Activated CD4-positive, alpha-beta T cell treated with anti-CD3 and anti-CD28 coated beads, Interleukin-2, Interleukin-6, amounts not matched to agents 100 ng/mL and 50 ng/mL, durations not matched to agents 16 hours and 8 hours (primary cell): ENCODE data around the gene OR10D3.
"Not testable (repeated sequence)": the region's sequence is repeated elsewhere in the genome, so short reads cannot be mapped to it uniquely, and the experiment has no call there.

Experiments used
- DNase-seq: peaks from one replicate; pipeline ENCODE4 v3.0.0-alpha.2; 2020

The OR10D3 gene

DNA sequence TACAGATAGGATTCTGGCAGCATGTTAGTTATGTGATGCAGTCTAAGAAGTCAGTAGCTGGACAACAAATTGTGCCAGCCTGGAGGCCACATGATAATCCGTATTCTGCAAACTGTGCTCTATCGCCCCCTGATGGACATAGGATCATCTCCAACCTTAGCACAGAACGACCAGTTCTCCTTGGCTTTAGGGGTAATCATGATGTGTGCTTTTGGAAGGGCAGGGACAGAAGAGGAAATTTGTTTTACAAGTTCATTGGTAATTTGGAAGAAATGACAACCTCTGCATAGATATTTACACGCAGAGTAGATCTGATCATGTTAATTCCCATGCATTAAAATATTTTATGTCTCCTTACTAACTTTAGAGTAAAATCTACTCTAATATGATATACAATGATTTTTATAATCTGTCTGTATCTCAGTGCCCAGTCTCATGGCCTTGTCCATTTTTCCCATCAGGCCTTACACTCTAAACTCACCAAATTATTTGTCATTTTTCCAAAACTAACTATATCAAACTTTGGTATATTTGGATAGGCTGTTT, 12.1 kb downstream of the OR10D3 start:
- DNase-seq, result peak; percentile 68

DNA sequence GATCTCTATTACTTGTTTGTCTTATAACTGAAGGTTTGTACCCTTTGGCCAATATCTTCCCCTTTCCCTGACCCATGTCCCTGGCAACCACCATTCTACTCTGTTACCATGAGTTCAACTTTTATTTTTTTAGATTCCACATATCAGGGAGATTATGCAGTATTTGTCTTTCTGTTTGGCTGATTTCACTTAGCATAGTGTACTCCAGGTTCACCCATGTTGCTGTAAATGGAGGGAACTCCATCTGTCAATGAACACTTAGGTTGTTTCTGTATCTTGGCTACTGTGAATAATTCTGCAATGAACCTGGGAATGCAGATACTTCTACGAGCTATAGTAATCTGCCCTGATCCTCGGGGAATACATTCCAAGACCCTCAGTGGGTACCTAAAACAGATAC, 14.9 kb downstream of the OR10D3 start:
- no peak for DNase-seq

- no peak for DNase-seq
Observed at GRCh38 chr11:124198897-124199296, 15.8 kb downstream of the OR10D3 start.

DNA sequence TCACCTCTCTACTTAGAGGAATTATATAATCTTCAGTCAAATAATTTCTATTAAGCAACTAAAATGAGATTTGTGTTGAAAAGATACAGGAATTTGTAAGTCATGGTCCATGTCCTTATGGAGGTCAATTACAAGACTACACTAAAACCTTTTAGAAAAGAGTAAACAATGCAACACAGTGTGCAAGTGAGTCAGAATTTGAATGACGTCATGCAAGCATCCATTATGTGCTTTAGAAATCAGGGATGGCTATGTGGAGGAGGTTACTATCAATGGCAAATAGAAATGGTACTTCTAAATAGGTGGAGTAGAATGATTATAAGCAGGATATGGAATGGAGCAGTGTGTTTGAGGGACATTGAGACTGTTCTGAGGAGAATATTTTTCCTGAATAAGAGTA, 16.6 kb downstream of the OR10D3 start:
- no peak for DNase-seq

- DNase-seq, result no peak
Observed at GRCh38 chr11:124200671-124201070, 17.5 kb downstream of the OR10D3 start.

DNA sequence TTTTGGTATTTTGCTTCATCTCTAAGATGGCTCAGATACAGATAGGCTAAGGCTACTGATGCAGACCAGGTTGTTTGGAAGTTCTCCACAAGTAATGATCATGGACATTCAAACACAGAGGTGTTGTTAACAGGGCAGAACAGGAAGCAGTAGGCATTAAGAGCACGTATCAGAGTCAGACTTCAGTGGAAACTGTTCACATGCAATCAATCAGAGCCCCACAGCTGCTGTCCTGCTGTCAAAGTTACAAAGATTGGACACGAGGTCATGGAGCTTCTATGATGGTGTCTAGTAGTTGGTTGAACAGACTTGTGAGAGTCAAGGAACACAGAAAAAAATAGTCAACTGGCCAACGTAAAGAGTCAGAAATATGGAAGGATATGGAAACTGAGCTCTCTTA, 19.8 kb downstream of the OR10D3 start:
- no peak for DNase-seq

GRCh38 chr11:124204008-124204407, 20.9 kb downstream of the OR10D3 start:
- DNase-seq, result no peak

- no peak for DNase-seq
Observed at GRCh38 chr11:124207102-124207792, 24.1 kb downstream of the OR10D3 start.

GRCh38 chr11:124209824-124210357, 26.7 kb downstream of the OR10D3 start:
- DNase-seq, result no peak

DNA sequence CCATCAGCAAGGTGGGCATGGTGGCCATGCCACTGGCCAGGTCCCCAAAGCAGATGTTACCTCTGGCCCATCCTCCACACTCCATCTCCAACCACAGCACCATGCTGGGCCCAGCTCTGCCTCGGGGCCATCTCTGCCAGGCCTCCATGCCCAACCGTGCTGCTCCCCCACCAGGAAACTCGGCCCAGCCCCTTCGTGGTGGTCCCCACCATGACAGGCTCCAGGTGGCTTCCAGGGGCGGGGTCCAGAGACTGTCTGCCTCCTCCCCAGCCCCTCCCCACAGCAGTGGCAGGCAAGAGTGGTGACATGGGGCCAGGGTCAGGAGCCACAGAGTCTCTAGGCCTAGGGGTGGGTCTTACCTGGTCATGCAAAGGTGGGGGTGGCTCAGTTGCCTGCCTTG, 27.3 kb downstream of the OR10D3 start:
- DNase-seq, result no peak

- no peak for DNase-seq
Observed at GRCh38 chr11:124211321-124211720, 28.2 kb downstream of the OR10D3 start.

- DNase-seq, result no peak
Observed at GRCh38 chr11:124214027-124214426, 30.9 kb downstream of the OR10D3 start.

- no peak for DNase-seq
Observed at GRCh38 chr11:124219126-124219525, 36.0 kb downstream of the OR10D3 start.

DNA sequence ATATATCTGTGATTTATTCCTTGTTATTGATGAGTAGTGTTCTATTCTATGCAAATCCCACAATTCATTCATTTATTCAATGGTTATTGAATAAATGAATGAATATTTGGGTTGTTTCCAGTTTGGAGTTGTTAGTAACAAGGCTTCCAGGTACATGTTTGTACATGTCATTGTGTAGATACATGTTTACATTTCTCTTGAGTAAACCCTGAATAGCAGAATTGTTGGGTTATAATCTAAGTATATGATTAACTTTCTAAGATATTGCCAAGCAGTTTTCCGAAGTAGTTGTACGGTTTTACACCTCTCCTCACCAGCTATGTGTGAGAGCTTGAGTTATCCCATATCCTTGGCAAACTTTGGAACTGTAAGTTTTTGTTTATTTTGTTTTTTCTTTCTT, 39.3 kb downstream of the OR10D3 start:
- no peak for DNase-seq

GRCh38 chr11:124224618-124225423, 41.7 kb downstream of the OR10D3 start:
- not testable (repeated sequence) for DNase-seq

DNA sequence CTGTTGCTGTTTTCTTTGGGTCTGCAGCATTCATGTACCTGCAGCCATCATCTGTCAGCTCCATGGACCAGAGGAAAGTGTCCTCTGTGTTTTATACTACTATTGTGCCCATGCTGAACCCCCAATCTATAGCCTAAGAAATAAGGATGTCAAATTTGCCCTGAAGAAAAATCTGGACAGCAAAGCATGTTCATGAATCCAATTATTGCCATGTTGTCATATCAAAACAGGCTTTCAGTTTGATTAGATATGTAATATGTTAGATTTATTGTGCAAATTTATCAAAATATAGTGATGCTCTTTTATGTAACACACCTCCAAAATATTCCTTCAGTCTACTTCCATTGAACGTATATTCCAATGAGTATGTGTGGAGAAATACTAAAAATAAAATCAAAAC, 42.3 kb downstream of the OR10D3 start:
- no peak for DNase-seq

- no peak for DNase-seq
Observed at GRCh38 chr11:124233376-124233775, 50.2 kb downstream of the OR10D3 start.
